ENCODE results near the gene TRAF3IP3.

TRAF3IP3 gene

GRCh38 chr1:209800984-209801834 is 45.4 kb downstream of the TRAF3IP3 start:
- no peak for DNase-seq (ENCODE audit: low spot score)

DNA sequence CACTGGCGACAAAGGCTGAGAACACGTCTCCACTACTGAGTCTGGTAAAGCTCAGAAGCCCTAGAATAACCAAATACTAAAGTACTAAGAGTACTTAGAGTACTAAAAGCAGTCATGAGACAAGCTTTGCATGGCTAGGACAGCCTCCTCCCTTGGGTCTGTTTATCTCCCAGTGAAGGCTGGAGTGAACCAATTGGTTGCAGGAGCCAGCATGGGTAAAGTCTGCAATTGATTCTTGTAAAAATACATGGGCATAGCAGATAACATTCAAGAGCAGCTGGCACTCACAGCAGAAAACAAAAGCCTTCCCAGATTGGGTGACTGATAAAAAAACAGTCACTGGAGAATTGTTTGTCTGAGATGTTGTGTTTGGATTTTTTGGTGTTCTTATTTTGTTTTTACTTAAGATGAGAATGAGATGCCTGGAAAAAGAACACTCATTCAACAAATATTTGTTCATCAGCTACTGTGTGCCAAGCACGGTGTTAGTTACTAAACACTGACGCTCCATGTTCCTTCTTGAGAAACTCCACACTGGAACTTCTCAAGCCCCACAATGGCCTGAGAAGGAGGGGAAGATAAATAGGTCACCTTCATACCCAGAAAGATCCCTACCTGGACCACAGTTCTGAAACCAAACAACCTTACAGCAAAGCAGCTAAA is 46.4 kb downstream of the TRAF3IP3 start:
- no peak for DNase-seq (ENCODE audit: low spot score)

- DNase-seq (ENCODE audit: low spot score): no peak
Observed at GRCh38 chr1:209802780-209803152, 46.9 kb downstream of the TRAF3IP3 start.

- DNase-seq (ENCODE audit: low spot score): no peak
Observed at GRCh38 chr1:209803568-209803967, 47.7 kb downstream of the TRAF3IP3 start.

DNA sequence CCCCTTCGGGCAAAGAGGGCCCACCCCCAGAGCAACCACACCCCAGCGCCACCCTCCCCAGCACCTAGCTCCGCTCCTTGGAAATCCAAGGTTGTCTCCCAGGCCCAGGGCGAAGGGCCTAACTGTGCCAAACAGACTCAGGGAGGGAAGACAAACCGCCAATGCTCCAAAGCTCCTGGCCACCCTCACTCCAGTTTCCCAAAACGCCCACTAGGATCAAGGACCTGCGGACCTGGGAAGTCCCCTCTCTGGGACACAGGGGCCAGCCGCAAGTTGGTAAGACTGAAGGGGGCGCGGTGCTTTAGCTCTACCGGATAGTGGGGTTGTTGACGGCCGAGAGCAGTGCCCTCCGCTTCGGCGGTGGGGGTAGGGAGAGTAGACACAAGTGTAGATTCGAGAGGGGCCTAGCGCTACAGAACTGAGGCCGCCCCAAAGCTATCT is 49.5 kb downstream of the TRAF3IP3 start:
- DNase-seq (ENCODE audit: low spot score): no peak

DNA sequence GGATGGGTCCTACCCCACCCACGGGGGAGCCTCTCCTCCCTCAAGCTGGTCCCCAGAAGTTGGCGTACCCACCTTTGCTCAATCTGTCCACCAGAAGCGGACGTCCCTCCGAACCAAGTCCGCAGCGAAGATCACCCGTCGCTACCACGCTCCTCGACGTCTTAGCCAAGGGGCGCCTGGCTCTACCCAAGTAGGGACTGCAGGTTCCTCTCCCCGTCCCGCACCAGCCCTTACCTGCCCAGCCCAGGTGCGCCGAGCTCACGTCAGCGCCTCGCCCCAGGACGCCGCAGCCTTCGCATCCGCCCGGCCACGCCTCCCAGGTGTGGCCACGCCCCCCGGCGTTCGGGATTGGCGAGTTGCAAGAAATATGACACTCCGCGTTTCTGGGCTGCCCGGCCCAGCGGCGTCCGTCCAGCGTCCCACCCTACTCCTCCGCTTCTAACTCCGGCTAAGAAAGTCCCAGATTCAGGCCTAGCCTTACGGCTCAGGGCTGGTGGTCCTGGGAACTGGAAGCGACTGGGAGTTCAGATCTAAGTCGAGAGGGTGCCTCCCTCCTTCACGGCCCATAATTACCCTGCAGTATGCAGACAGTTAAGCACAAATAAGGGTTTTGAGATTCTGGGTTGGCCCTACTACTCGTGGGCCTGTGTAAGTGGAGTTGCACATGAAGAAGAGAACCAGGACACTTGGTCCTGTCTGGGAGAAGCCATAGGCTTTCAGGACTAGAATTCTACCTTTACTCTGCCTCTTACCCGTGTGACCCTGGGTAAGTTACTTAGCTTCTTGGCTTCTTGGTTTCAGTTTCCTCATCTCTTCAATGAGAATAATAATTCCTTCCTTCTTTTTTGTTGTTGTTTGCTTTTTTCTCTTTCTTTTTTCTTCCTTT is 50.3 kb downstream of the TRAF3IP3 start, which contains the start of gene IRF6:
IRF6 (minus strand) TSS at position 268 of the 886 bp plus-strand sequence. CDS start 4,729 bp downstream, outside the sequence.
- DNase-seq (ENCODE audit: low spot score): peak; percentile 46

- no peak for DNase-seq (ENCODE audit: low spot score)
Observed at GRCh38 chr1:209807509-209807908, 51.7 kb downstream of the TRAF3IP3 start.

DNA sequence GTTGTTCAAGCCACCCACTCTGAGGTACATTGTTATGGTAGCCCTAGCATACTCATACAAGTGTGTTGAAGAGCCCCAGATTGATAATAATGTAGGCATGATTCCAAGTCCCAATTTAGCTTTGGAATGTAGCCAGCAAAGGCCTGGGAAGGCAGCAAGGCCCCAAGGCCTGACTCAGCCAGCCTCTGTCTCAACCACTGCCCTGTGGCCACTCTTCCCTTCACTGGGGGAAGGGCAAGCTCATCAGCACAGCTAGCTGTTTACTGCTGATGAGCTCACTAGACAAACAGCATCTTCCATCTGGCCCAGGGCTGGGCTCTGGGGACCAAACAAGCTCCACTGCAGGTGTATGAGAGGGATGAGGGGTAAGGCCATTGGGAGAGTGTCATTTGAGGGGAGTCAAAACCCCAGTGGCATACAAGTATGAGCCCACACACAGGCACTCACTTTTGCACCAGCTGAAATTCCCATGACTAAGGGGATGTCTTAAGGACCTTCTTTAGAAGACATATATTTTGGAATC is 52.3 kb downstream of the TRAF3IP3 start:
- DNase-seq (ENCODE audit: low spot score): no peak

- no peak for DNase-seq (ENCODE audit: low spot score)
Observed at GRCh38 chr1:209809611-209810010, 53.8 kb downstream of the TRAF3IP3 start.

DNA sequence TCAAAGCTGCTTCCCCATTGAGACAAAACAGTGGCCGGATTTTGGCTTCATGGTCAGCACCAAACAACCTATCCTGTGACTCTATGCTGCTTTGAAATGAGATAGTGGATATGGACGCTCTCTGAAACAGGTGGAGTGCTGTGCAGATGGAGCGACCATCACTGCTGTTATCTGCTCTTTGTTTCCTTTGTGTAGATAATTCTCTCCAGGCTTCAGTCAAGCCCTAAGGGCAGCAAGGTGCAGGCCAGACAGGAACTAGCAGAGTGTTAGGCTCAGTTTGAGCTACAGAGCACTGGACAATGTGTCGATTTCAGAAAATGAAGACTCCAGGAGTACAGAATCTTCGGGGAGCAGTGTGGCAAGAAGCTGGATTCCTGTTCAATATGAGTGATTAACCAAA is 54.9 kb downstream of the TRAF3IP3 start:
- no peak for DNase-seq (ENCODE audit: low spot score)

GRCh38 chr1:209813902-209814301 is 58.0 kb downstream of the TRAF3IP3 start:
- DNase-seq (ENCODE audit: low spot score): no peak

- no peak for DNase-seq (ENCODE audit: low spot score)
Observed at GRCh38 chr1:209815490-209815889, 59.6 kb downstream of the TRAF3IP3 start.

DNA sequence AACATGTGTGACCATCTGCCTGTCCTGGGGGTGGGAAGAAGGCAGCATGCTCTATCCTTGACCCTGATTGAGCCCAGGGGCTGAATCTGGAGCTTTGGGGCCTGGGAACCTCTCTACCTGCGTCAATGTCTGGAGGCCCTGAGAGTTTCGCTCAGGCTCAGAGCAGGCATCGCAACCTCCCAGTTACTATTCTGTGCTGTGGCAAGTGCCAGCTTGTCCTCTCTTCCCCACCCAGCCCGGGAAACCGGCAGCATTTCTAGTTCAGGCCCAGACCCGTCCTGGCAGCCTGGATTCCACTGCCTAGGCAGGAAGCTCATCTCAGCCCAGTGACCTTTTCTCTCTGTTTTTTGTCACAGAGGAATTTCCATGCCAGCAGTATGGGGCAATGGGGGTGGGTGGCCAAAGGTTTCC is 60.1 kb downstream of the TRAF3IP3 start:
- DNase-seq (ENCODE audit: low spot score): no peak

DNA sequence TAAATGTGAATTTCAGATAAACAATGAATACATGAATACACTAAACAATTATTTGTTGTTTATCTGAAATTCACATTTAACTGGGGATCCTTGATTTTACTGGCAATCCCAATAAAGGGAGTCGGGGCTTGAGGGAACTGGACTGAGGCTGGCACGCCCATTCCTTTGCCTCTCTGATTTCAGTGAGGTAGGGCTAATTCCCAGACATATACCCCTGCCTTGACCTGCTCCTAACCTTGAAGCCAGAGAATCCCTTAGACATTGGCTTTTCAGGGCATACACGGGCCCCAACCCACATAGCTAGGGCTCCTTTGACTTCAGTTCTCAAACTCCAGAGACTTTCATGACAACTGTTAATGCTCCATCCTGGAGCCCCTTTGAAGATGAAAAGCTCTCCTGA is 61.1 kb downstream of the TRAF3IP3 start:
- no peak for DNase-seq (ENCODE audit: low spot score)

- DNase-seq (ENCODE audit: low spot score): no peak
Observed at GRCh38 chr1:209817691-209818090, 61.8 kb downstream of the TRAF3IP3 start.

DNA sequence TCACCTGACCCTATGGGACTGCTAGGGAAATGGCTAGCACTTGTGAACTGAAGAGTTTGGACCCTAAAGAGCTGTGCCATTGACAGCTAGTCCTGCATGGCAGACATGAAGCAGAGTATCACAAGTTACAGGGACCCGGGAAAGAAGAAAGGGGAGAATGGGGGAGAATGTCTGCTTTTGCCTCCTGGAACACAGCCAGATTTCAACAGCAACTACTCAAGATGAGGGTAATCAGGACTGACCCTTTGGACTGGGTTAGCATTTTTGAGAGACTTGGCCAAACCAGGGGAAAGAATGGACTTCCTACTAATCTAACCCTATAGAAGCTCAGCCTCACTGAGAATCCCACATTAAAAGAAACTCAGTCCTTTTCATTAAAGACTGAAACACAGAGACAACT is 63.2 kb downstream of the TRAF3IP3 start:
- DNase-seq (ENCODE audit: low spot score): no peak

GRCh38 chr1:209820986-209821385 is 65.1 kb downstream of the TRAF3IP3 start:
- no peak for DNase-seq (ENCODE audit: low spot score)

DNA sequence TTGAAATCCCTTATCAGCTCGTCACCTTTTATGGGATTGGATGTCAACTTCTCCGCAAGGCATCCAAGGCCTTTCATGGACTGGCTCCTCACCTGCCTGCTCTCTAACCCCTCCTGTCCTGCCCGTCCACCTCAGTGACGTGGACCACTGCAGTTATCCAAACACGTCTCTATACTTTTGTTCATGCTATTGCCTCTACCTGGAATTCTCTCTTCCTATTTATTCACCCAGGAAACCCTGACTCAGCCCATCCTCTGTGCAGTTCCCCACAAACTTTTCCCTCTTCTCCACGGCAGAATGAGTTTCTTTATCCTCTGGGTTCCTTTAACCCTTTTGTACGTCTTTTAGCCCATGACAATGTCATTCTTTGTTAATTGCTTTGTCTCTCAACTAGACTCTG is 66.9 kb downstream of the TRAF3IP3 start:
- no peak for DNase-seq (ENCODE audit: low spot score)

GRCh38 chr1:209823143-209824041 is 67.5 kb downstream of the TRAF3IP3 start:
- DNase-seq (ENCODE audit: low spot score): peak; percentile 51

DNA sequence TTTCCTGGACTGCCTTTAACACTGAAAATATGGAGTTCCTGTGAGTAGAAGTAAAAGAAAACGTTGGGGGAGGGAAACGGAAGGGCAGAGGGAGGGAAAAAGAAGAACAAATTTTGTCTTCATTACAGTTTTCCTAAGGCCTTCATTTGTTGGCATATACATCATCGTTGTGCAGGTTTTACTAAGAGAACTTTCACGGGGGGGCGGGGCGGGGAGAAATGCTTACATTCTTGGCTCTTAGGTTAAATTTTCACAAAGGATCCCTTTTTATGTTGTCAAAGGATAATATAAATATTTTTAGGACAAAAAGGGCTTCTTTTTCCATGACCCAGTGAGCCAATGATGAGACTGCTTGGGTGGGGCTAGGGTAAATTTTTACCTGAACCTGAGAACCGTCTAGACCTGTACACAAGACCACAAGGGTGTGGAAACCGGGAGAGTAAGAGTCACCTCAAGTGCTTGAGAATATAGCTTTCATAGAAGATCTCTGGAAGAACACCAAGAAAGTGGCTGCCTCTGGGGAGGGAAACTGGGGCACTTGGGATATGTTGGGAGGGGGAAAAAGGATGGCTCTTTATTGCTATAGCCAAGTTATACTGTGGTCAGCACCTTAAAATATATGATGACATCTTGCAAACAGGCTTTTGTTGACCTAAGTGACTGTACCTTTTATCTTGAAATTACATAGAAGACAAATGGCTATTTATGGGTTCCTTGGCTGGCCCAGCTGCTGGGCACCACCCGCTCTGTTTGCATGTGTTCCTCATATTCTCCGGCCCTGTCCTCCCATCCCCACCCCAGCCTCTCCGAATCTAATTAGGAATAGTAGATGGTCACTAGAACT is 70.0 kb downstream of the TRAF3IP3 start:
- DNase-seq (ENCODE audit: low spot score): no peak

All from CD4-positive, alpha-beta T cell treated with Interleukin-6 at 100 ng/mL for 8 hours (primary cell).